Activated CD4-positive, alpha-beta T cell treated with anti-CD3 and anti-CD28 coated beads, Interleukin-2, amount 50 U/mL, for 16 hours (primary cell): Measurements from ENCODE around the gene SLC6A16.
"Not testable (repeated sequence)": the region's sequence is repeated elsewhere in the genome, so short reads cannot be mapped to it uniquely, and the experiment has no call there.

Experiments
- DNase-seq: peaks from one replicate; pipeline ENCODE4 v3.0.0-alpha.2; 2020

SLC6A16 gene

DNA sequence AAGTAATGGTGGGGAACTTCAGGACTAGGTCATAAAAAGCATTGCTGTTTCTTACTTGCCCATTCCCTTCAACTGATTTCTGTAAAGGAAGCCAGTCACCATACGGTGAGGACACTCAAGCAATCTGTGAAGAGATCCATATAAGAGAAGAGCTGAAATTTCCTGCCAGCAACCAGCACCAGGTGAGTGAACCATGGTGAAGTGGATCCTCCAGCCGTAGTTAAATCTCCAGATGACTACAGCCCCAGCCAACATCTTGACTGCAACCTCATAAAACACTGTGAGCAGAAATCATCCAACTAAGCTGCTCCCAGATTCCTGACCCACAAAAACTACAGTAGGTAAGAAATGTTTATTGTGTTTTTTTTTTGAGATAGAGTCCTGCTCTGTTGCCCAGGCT lies 3.8 kb upstream of the SLC6A16 start:
- DNase-seq, result no peak

DNA sequence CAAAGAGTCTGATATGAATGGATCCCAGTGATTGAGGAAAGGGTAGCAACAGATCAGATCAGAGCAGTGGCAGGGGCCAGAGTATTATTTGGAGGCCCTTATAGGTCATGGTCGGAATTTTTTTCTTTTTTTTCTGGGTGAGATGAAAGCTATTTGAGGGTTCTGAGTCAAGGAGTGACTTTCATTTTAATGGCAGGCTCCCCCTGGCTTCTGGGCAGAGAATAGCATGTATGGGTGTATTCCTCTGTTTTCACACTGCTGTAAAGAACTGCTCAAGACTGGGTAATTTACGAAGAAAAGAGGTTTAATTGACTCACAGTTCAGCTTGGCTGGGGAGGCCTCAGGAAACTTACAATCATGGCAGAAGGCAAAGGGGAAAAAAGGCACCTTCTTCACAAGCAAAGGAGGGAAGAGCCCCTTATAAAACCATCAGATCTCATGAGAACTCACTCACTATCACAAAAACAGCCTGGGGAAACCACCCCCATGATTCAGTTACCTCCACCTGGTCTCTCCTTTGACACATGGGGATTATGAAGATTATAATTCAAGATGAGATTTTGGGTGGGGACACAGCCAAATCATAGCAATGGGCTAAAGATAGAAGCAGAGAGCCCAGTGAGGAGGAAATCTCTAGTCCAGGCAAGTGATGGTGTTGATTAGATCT lies 3.0 kb upstream of the SLC6A16 start:
- peak; percentile 60 for DNase-seq

DNA sequence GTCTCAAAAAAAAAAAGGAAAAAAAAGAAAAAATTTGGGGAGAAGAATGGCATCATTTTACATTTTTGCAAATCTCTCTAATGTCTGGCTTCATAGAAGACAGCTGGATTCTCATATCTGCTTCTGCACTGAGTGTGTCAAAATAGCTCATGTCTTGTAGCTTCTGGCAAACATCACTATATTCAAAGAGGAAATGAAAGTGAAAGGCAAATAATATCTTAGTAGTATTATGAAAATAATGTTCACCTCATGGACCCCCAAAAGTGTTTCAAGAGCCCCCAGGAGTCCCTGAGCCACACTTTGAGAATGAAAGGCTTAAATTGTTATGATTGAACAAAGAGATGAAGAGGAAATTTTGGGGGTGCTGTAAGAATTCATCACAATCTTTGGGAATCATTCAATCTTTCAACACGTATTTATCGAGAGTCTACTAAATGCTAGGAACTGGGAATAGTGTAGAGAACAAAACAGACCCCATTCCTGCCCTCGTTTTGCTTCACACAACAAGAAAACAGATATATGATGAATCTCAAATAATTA lies 1.2 kb upstream of the SLC6A16 start:
- no peak for DNase-seq

DNA sequence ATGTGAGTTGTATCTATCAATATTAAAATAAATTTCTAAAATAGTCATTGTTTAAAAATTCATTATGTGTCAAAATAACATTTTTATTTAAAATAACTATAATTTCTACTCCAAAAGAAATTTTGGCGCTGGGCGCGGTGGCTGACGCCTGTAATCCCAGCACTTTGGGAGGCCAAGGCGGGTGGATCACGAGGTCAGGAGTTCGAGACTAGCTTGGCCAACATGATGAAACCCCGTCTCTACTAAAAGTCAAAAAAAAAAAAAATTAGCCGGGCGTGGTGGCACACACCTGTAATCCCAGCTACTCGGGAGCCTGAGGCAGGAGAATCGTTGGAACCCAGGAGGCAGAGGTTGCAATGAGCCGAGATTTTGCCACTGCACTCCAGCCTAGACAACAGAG lies 765 bp upstream of the SLC6A16 start:
- not testable (repeated sequence) for DNase-seq

DNA sequence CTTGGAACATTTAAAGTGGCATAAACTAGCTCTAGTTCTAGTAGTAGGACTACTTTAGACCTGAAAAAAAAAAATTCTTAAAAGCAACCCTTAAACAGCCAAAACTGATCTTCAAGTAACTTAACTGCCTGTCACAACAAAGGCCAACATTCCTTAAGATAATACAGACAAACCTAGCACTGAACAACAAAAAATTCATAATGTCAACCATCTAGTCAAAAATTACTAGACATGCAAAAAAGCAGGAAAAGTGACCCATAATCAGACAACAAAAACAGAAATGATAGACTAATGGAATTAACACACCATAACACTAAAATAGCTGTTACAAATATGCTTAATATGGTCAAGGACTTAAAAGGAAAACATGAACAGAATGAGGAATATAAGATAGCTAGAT lies 6.7 kb downstream of the SLC6A16 start:
- no peak for DNase-seq

DNA sequence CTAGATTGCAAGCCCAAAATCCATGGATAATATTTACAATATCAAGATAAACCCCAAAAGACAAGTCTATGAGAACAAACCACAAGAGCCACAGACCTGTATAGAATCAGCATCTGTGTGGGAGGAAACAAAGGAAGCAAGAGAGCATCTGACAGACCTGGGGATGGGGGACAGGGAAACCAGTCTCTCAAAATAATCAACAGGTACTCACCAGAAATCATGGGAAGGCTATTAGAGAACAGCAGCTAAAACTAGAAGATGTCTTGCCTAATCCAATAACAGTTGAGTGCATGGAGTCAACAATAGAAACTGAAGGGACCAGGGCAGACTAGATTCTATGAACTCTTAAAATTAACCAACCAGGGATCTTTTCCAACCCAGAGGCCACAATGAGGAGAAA lies 8.7 kb downstream of the SLC6A16 start:
- no peak for DNase-seq

DNA sequence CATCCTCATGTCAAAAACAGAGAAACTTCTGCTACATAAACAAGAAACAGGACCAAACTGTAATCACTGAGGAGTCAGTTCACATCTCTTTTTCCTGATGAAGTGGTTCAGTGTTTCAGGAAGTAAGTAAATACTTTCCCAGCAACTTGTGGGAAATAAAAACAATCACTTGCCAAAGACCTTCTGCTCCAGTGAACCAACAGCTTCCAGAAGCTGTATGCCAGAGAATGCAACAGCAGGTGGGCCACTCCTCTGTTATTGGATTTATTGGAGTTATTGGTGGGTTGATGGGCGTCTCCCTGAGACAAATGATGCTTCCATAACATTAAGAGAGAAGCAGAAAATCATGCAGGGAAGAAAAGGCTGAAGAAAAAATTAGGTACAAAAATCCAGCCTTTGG lies 9.9 kb downstream of the SLC6A16 start:
- no peak for DNase-seq

DNA sequence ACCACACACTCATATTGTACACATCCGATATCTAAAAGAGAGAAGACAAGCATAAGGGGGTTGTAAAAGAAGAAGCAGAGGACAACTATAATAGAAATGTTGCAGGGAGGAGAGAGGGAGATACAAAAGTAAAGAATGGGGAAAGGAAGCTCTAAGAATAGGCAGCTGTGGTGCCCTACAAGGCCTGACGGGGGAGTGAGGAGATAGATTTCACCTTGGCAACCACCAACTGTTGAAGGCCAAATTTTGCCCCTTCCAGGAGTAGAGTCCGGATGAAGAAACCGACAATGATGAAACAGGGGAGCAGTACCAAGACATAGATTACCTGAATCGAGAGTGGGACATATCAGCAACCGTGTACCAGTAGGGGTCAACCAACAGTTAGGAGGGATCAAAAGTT lies 15.9 kb downstream of the SLC6A16 start:
- DNase-seq, result no peak

DNA sequence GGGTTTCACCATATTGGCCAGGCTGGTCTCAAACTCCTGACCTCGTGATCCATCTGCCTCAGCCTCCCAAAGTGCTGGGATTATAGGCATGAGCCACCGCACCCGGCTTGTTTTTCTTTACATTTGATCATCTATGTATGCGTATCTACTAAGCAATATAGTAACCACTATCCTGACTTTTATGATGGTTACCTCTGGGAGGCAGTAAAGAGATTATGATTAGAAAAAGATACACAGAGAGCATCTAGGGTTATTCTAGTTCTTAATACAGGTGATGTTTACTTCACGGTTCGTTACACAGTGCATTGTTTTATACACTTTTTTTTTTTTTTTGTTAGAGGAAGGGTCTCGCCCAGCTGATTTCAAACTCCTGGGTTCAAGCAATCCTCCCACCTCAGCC lies 18.3 kb downstream of the SLC6A16 start:
- DNase-seq, result not testable (repeated sequence)

DNA sequence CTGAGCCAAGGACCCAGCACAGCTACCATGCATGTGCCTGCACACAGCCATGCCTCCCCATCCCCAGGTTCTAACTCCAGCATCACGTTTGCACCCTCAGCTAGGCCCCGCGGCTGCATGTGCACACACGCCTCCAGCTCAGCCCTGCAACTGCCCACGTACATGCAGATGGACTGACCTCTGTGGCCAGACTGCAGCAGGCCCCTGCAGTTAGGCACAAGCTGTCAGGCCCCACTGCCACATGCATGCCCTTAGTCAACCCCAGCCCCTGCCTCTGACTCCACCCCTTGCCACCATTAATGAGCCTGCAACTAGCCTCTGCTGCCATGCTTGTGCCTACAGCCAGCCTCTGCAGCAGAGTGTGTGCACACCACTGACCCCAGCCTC lies 23.1 kb downstream of the SLC6A16 start:
- no peak for DNase-seq

DNA sequence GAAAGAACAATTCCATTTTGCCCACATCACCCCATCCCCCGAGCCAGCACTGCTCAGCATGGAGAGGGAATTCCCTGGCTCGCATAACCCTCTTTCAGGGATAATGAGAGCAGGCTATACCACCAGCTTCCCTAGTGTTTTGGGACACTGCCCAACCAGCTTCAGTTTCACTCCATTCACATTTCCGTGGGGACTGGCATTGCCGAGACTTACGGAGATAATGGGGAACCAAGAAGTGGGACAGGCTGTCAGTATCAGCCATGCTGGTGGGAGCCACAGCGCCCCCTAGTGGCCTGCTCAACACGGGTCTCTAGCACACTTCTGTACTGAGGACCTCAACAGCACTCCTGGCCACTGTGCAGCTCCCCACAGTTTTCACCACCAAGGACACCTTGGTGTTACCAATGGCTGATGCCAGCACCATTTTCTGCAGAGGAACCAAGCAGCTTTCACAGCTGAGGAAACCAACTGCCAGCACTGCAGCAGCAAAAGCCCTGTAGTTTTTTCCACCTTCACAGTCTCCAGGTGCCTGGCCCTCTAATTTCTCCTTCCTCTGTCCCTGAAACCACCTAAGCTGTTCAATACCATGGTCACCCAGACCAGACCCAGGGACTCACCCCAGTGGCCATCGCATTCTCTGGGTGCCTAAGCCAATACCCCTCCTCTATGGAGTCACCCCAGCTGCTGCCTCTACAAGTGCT lies 23.7 kb downstream of the SLC6A16 start:
- peak; percentile 78 for DNase-seq

DNA sequence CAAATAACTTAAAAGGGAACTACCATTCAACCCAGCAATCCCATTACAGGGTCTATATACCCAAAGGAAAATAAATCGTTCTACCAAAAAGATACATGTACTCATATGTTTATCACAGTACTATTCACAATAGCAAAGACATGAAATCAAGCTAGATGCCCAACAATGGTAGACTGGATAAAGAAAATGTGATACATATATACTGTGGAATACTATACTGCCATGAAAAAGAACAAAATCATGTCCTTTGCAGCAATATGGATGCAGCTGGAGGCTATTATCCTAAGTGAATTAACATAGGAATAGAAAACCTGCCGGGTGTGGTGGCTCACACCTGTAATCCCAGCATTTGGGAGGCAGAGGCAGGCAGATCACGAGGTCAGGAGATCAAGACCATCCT lies 26.3 kb downstream of the SLC6A16 start:
- not testable (repeated sequence) for DNase-seq

DNA sequence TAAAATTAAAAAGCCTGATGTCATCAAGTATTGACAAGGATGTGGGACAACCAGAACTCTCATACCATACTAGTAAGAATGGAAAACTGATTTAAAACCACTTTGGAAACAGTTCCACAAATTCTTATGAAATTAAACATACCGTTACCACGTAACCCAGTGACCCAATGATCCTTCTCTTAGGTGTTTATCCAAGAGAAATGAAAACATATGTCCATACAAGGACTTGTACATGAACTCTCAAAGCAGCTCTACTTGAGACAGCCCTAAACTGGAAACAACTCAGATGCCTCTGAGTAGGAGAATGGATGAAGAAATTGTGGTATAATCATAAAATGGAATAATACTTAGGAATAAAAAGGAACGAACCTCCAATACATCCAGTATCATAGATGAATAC lies 27.6 kb downstream of the SLC6A16 start:
- DNase-seq, result no peak

DNA sequence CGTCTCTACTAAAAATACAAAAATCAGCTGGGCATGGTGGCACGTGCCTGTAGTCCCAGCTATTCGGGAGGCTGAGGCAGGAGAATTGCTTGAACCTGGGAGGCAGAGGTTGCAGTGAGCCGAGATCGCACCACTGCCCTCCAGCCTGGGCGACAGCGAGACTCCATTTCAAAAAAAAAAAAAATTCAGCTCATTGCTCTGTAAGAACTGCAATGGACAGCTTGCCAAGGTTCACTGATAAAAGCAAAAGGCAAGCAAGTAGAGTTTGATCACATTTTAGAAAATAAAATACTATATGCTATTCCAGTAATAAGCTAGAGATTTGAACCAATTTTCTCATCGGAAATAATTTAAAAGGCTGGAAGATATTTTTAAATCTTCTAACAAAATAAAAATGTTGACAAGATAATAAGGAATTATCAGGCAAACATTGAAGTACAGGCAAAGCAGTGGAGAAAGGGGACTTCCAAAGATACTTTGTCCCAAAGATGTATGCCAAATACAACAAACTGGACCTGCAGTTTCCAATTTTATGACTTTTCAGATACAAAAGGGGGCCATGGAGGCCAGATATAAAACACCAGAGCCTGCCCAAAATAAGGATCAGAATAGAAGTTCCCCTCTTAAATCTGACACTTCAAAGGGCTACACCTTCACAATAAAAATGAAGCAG lies 29.6 kb downstream of the SLC6A16 start:
- no peak for DNase-seq

DNA sequence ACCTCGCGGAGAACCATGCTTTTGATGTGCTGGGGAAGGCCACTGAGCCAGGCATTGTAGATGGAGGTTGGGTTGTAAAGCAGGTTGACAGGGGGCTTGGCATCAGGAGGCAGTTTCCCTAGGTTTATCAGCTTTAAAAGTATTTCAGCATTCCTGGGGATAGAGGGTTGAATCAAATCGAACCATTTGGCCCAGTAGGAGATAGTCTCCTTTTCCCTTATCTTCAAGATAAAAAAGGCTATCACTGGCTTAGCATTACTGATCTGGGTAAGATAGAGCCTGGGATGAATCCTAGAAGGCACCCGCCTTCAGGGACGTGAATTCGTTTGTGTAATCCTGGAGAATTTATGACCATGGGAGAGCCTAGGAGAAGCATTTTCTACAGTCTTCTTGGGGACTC lies 30.6 kb downstream of the SLC6A16 start:
- DNase-seq, result no peak

DNA sequence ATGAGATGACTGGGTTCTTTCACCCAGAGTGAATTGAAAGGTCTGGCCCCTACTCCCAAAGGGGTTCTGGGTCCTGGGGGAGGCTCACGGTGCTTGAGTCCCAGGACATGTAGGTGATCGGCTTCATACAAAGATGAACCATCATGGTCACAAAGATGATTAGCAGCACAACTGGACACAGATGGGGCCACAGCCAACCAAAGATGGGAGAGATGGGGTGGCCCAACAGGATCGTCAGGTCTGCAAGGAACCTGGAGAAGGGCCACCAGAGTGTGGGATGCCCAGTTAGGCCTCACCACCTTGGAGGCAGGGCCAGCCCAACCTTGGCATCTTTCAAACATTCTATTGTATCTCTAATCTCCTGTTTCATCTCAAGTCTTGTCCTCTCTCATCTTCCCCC lies 34.5 kb downstream of the SLC6A16 start:
- no peak for DNase-seq

DNA sequence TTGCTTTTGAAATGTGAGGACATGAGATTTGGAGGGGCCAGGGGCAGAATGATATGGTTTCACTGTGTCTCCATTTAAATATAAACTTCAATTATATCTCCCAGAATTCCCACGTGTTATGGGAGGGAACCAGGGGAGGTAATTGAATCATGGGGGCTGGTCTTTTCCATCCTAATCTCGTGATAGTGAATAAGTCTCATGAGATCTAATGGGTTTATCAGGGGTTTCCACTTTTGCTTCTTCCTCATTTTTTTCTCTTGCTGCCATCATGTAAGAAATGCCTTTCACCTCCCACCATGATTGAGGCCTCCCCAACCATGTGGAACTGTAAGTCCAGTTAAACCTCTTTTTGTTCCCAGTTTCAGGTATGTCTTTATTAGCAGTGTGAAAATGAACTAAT lies 35.7 kb downstream of the SLC6A16 start:
- not testable (repeated sequence) for DNase-seq

DNA sequence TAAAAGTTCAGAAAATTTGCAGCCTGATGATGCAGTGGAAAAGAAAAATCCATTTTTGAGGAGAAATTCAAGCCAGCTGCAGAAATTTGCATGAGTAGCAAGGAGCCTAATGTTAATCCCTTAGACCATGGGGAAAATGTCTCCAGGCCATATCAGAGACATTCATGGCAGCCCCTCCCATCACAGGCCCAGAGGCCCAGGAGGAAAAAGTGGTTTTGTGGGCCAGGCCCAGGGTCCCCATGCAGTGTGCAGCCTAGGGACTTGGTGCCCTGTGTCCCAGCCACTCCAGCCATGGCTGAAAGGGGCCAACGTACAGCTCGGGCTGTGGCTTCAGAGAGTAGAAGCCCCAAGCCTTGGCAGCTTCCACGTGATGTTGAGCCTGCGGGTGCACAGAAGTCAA lies 36.8 kb downstream of the SLC6A16 start:
- DNase-seq, result not testable (repeated sequence)

DNA sequence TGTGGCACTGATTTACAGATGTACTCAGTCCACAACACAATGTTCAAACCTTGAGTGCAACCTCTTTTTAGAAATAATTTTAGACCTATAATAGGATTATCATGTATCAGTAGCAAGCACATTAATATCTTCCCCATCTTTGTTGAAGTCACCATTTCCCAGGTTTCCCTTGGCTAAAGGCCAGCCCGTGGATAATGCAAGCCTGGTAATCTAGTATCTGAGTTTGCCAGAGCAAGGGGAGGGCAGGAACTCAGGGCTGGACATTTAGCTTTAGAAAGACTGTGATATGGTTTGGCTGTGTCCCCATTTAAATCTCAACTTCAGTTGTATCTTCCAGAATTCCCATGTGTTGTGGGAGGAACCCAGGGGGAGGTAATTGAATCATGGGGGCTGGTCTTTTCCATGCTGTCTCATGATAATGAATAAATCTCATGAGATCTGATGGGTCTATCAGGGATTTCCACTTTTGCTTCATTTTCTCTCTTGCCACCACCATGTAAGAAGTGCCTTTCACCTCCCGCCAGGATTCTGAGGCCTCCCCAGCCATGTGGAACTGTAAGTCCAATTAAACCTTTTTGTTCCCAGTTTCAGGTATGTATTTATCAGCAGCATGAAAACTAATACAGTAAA lies 37.7 kb downstream of the SLC6A16 start:
- DNase-seq, result no peak

DNA sequence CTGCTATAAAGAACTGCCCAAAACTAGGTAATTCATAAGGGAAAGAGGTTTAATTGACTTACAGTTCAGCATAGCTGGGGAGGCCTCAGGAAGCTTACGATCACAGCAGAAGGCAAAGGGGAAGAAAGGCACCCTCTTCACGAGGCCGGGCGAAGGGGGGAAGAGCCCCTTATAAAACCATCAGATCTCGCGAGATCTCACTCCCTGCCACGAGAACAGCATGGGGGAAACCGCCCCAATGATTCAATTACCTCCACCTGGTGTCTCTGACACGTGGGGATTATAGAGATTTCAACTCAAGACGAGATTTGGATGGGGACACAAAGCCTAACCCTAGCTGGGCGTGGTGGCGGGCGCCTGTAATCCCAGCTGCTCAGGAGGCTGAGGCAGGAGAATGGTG lies 42.8 kb downstream of the SLC6A16 start:
- DNase-seq, result no peak

DNA sequence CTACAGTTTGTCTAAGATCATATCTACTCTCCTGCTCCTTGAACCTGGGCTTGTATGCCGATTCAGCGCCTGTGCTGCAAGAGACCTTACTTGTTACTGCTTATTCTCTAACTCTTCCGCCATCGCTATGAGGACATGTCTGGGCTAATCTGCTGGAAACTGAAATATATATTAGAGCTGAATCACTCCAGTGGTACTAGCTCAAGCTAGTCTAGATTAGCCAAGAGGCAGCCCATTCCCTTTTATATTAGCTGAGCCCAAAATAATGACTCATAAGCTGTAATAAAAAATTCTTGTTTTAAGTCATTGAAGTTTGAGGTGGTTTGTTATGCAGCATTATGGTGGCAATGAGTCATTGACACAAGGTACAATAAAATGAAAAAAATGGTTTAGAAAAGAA lies 52.8 kb downstream of the SLC6A16 start:
- DNase-seq, result peak; percentile 28

DNA sequence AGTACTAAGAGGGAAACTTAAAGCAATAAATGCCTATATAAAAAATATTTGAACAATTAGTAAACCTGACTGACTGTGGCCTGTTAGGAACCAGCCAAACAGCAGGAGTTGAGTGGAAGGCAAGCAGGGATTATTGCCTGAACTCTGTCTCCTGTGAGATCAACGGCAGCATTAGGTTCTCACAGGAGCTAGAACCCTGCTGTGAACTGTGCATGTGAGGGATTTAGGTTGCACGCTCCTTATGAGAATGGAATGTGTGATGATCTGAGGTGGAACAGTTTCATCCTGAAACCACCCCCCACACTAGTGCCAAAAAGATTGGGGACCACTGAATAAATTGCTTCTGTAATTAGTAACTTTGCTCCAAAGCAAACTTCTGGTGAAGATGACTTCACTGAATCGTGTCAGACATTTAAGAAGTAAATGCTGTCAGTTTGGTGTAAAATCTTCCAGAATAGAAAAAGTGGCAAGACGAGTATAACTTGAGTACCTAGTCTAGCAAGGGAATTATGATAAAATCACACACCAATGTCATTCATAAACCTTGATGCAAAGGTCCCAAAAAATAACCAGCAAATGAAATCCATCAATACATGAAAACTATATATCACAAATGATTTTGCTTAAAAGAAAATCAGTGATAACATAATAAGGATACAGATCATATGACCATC lies 53.8 kb downstream of the SLC6A16 start:
- DNase-seq, result peak; percentile 2

DNA sequence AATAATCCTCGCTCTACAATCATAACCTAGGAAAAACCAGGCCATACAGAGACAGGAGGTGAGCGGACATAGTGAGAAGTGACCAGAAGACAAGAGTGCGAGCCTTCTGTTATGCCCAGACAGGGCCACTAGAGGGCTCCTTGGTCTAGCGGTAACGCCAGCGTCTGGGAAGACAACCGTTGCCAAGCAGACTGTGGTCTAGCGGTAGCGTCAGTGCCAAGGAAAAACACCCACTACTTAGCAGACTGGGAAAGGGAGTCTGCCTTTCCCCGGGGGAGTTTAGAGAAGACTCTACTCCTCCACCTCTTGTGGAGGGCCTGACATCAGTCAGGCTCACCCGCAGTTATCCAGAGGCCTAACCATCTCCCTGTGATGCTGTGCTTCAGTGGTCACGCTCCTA lies 58.6 kb downstream of the SLC6A16 start:
- DNase-seq, result peak; percentile 62
